PC-3 (cell line): Measurements from ENCODE around the gene JPT1. TPM values are rescaled to one million over a fixed set of nuclear protein-coding genes. Genes with fewer than 3 reads are reported as not detected.

ENCODE experiments used
- ATAC-seq: fragments of 200-7000 bp; cut with Tn5 transposase; 2 replicates; pipeline ENCODE4 v1.9.1; 2020; ENCODE audit warnings: mild to moderate bottlenecking, moderate library complexity
- BruUV-seq: library from RNA; stranded (reverse); fragments of 400-500 nt; replicated peaks from 2 replicates; lab custom pipeline; 2021; lab: Mats Ljungman, UMichigan
- CTCF ChIA-PET: fragments of 300-600 bp; sonication (Branson Sonifier 250); formaldehyde crosslinking; loops from one replicate; lab custom pipeline; 2022; ENCODE audit warnings: antibody characterized with exemption; lab: Charles Lee
- POLR2A ChIA-PET: fragments of 300-600 bp; sonication (Branson Sonifier 250); formaldehyde crosslinking; loops from one replicate; lab custom pipeline; 2022; ENCODE audit warnings: antibody characterized with exemption; ENCODE audit not compliant: unreplicated experiment; lab: Charles Lee
- DNase-seq: peaks from one replicate; pipeline ENCODE4 v3.0.0-alpha.2; 2015
- H2AFZ ChIP-seq: fragments of 300-600 bp; sonication (generic); 2 replicates; pipeline ENCODE4 v1.6.0; 2016; ENCODE audit warnings: antibody characterized with exemption, low read length
- H3F3A ChIP-seq: fragments of 300-600 bp; sonication (generic); one replicate; pipeline ENCODE4 v1.6.0; 2017; ENCODE audit warnings: antibody characterized with exemption, low read length, control low read depth, mild to moderate bottlenecking; ENCODE audit not compliant: unreplicated experiment
- H3K27ac ChIP-seq: fragments of 300-600 bp; sonication (generic); 2 replicates; pipeline ENCODE4 v1.5.1; 2016; ENCODE audit warnings: mild to moderate bottlenecking, low read length
- H3K27me3 ChIP-seq: fragments of 300-600 bp; sonication (generic); 2 replicates; pipeline ENCODE4 v1.6.1; 2016; ENCODE audit warnings: low read length, mixed read lengths
- H3K36me3 ChIP-seq: fragments of 300-600 bp; sonication (generic); 2 replicates; pipeline ENCODE4 v1.6.1; 2016; ENCODE audit warnings: low read depth, mixed run types, low read length, mixed read lengths
- H3K4me1 ChIP-seq: fragments of 300-600 bp; sonication (generic); 2 replicates; pipeline ENCODE4 v1.5.1; 2016; ENCODE audit warnings: low read length; ENCODE audit not compliant: insufficient read depth
- H3K4me2 ChIP-seq: fragments of 300-600 bp; sonication (generic); 2 replicates; pipeline ENCODE4 v1.6.0; 2016; ENCODE audit warnings: low read length
- H3K4me3 ChIP-seq: fragments of 300-600 bp; sonication (generic); 2 replicates; pipeline ENCODE4 v1.5.1; 2016; ENCODE audit warnings: mild to moderate bottlenecking, low read length, mixed read lengths
- H3K79me2 ChIP-seq: fragments of 300-600 bp; sonication (generic); 2 replicates; pipeline ENCODE4 v1.6.1; 2017; ENCODE audit warnings: low read length, mixed read lengths
- H3K9ac ChIP-seq: fragments of 300-600 bp; sonication (generic); 2 replicates; pipeline ENCODE4 v1.6.0; 2016; ENCODE audit warnings: mild to moderate bottlenecking, low read length
- H3K9me2 ChIP-seq: fragments of 300-600 bp; sonication (generic); replicated peaks from 2 replicates; pipeline ENCODE4 v1.6.1; 2016; ENCODE audit warnings: mixed run types, low read length, mixed read lengths
- H3K9me3 ChIP-seq: fragments of 300-600 bp; sonication (generic); 2 replicates; pipeline ENCODE4 v1.6.1; 2016; ENCODE audit warnings: low read length, mixed read lengths
- H4K20me1 ChIP-seq: fragments of 300-600 bp; sonication (generic); 2 replicates; pipeline ENCODE4 v1.6.1; 2016; ENCODE audit warnings: low read length, mixed read lengths
- CTCF ChIP-seq: fragments of 300-600 bp; sonication (generic); conservative IDR thresholded peaks from 2 replicates; pipeline ENCODE4 v1.5.1; 2017; ENCODE audit warnings: antibody characterized with exemption, low read depth, mild to moderate bottlenecking, low read length
- EZH2 ChIP-seq: fragments of 300-600 bp; sonication (generic); IDR thresholded peaks from one replicate; pipeline ENCODE4 v1.6.1; 2017; ENCODE audit warnings: antibody characterized with exemption, mild to moderate bottlenecking, low read length; ENCODE audit not compliant: unreplicated experiment
- EZH2phosphoT487 ChIP-seq: fragments of 300-600 bp; sonication (generic); IDR thresholded peaks from 2 replicates; pipeline ENCODE4 v1.6.1; 2018; ENCODE audit warnings: mild to moderate bottlenecking, antibody characterized with exemption, low read length, borderline replicate concordance
- intact Hi-C: fragments of 100-400 bp; cut with micrococcal nuclease; formaldehyde crosslinking; loops from 2 replicates; pipeline ENCODE4 v1.9.0; 2023
- total RNA-seq: library from RNA; depleted of rRNA; stranded (reverse); fragments of >200 nt; gene quantifications from 2 replicates; pipeline ENCODE4 v1.2.3, GENCODE V29; 2014

The JPT1 gene
- total RNA-seq, 1 experiment from 2014 or later: 674 TPM

- ChIA-PET CTCF (no interaction called here), POLR2A (interaction anchor here (0.5 kb wide), 1 partner anchor 87 kb away, joined by 3 read pairs; no protein-coding TSS in a partner anchor)
- peaks cover 7% of the 10 kb centered on the region for H3F3A ChIP-seq
- H3K4me1 ChIP-seq: peaks cover 43% of the 10 kb centered on the region
- H4K20me1 ChIP-seq: peaks cover 47% of the 10 kb centered on the region
- peaks cover 9% of the 10 kb centered on the region; the same call in 1 of the 2 replicates for H3K36me3 ChIP-seq
- H3K9me2 ChIP-seq: no peaks in the 10 kb centered on the region
- intact Hi-C loops: loop anchor here (2.0 kb wide), 1 partner anchor 29 kb away; no protein-coding TSS in a partner anchor
- DNase-seq (peak; percentile 12), ATAC-seq (peak; percentile 11)
- peak overlapping the region; percentile 82 for H3K4me3 ChIP-seq
- BruUV-seq: no TSS peak
- H2AFZ ChIP-seq: no peak overlapping the region
- no peaks in the 10 kb centered on the region for H3K9me3 ChIP-seq
- no peaks in the 10 kb centered on the region for H3K27me3 ChIP-seq
- H3K27ac ChIP-seq: peak overlapping the region; percentile 36
- peak overlapping the region; percentile 87 for H3K9ac ChIP-seq
- no peak for TF ChIP-seq EZH2phosphoT487
- TF ChIP-seq CTCF: no peak
- no peak for TF ChIP-seq EZH2
- peaks cover 70% of the 10 kb centered on the region for H3K79me2 ChIP-seq
- H3K4me2 ChIP-seq: peak overlapping the region; percentile 95
These were observed 525 bp downstream of the JPT1 start for GRCh38 chr17:75153780-75154194.

- peak overlapping the region; percentile 82 for H3K4me3 ChIP-seq
- TSS peak; percentile 55 for BruUV-seq
- no peaks in the 10 kb centered on the region for H3K9me2 ChIP-seq
- POLR2A ChIA-PET: interaction anchor here (0.8 kb wide), 1 partner anchor 140 kb away, joined by 5 read pairs; no protein-coding TSS in a partner anchor
- no peak overlapping the region for H2AFZ ChIP-seq
- DNase-seq (peak; percentile 69), ATAC-seq (peak; percentile 44)
- CTCF ChIA-PET: no interaction called here
- peaks cover 53% of the 10 kb centered on the region for H4K20me1 ChIP-seq
- peaks cover under 1% of the 10 kb centered on the region for H3F3A ChIP-seq
- peak overlapping the region; percentile 36 for H3K27ac ChIP-seq
- peaks cover 15% of the 10 kb centered on the region for H3K36me3 ChIP-seq
- TF ChIP-seq CTCF (no peak), EZH2phosphoT487 (no peak), EZH2 (no peak)
- intact Hi-C loops: no loop called here
- no peaks in the 10 kb centered on the region for H3K27me3 ChIP-seq
- H3K79me2 ChIP-seq: peaks cover 77% of the 10 kb centered on the region
- H3K4me2 ChIP-seq: peak overlapping the region; percentile 95
- no peaks in the 10 kb centered on the region for H3K9me3 ChIP-seq
- H3K9ac ChIP-seq: peak overlapping the region; percentile 87
- H3K4me1 ChIP-seq: peaks cover 36% of the 10 kb centered on the region
These were observed 1.2 kb downstream of the JPT1 start for GRCh38 chr17:75152922-75153779.

GRCh38 chr17:75152523-75152921 lies 1.8 kb downstream of the JPT1 start:
- Histone ChIP-seq H3K27me3 (no peaks in the 10 kb centered on the region), H3F3A (no peaks in the 10 kb centered on the region), H3K4me3 (peak overlapping the region; percentile 82), H3K79me2 (peaks cover 81% of the 10 kb centered on the region), H3K9ac (peak overlapping the region; percentile 87), H3K9me2 (no peaks in the 10 kb centered on the region), H3K27ac (peak overlapping the region; percentile 36), H3K36me3 (peaks cover 21% of the 10 kb centered on the region), H4K20me1 (peaks cover 57% of the 10 kb centered on the region), H2AFZ (no peak overlapping the region), H3K4me1 (peaks cover 30% of the 10 kb centered on the region), H3K4me2 (peak overlapping the region; percentile 95), H3K9me3 (no peaks in the 10 kb centered on the region)
- ChIA-PET POLR2A (interaction anchor here (0.8 kb wide), 1 partner anchor 140 kb away, joined by 5 read pairs; no protein-coding TSS in a partner anchor), CTCF (no interaction called here)
- peak; percentile 19 for DNase-seq
- TF ChIP-seq EZH2phosphoT487 (no peak), EZH2 (no peak), CTCF (no peak)
- ATAC-seq: no peak
- intact Hi-C loops: no loop called here
- BruUV-seq: no TSS peak
